SK-N-SH (cell line): ENCODE results near the gene LLGL2. TPM values are rescaled to one million over a fixed set of nuclear protein-coding genes. Genes with fewer than 3 reads are reported as not detected.

Experiments used
- CTCF ChIA-PET: fragments of 300-600, 350-600 bp; formaldehyde crosslinking; extraction: SDS; loops from one replicate; lab custom pipeline; 2021; lab: Yijun Ruan, JAX
- POLR2A ChIA-PET: fragments of 350-600 bp; sonication (Branson Sonifier 250); formaldehyde crosslinking; extraction: SDS; loops from one replicate; lab custom pipeline; 2020; ENCODE audit warnings: antibody characterized with exemption, inconsistent platforms; lab: Yijun Ruan, JAX
- DNase-seq: peaks from one replicate; pipeline ENCODE4 v3.0.0; 2012
- H2AFZ ChIP-seq: fragments of 200-600 bp; sonication (generic); 2 replicates; pipeline ENCODE4 v1.8.1; 2016; ENCODE audit warnings: antibody characterized with exemption, mild to moderate bottlenecking, low read depth
- H3F3A ChIP-seq: fragments of 200-600 bp; sonication (generic); replicated peaks from 2 replicates; pipeline ENCODE3; 2016; ENCODE audit warnings: antibody characterized with exemption, mild to moderate bottlenecking; ENCODE audit not compliant: insufficient read depth
- H3K27ac ChIP-seq, 2 experiments: fragments of 200-500 bp in 1 of 2; fragments of 200-600 bp in 1 of 2; sonication (Bioruptor generic) in 1 of 2; sonication (generic), shearing (Covaris generic) in 1 of 2; 2 replicates each; pipeline versions ENCODE4 v1.5.1 to v1.6.1; 2014 to 2016; ENCODE audit warnings: low read depth in 2 of 2, inconsistent platforms in 1 of 2, low read length in 1 of 2, mild to moderate bottlenecking in 1 of 2, mixed read lengths in 1 of 2
- H3K27me3 ChIP-seq: fragments of 200-600 bp; sonication (generic), shearing (Covaris generic); 2 replicates; pipeline ENCODE4 v1.6.1; 2016; ENCODE audit warnings: mixed run types; ENCODE audit not compliant: insufficient read depth
- H3K36me3 ChIP-seq, 2 experiments: fragments of 200-500 bp in 1 of 2; fragments of 200-600 bp in 1 of 2; sonication (Bioruptor generic) in 1 of 2; sonication (generic) in 1 of 2; replicated peaks in 1 of 2; 2 replicates each; pipeline versions ENCODE3 to v1.5.1; 2014 to 2016; ENCODE audit warnings: low read length in 1 of 2, mild to moderate bottlenecking in 1 of 2; ENCODE audit not compliant: insufficient read depth in 2 of 2, control insufficient read depth in 1 of 2
- H3K4me1 ChIP-seq, 2 experiments: fragments of 200-500 bp in 1 of 2; fragments of 200-600 bp in 1 of 2; sonication (Bioruptor generic) in 1 of 2; sonication (generic), shearing (Covaris generic) in 1 of 2; 2 replicates each; pipeline versions ENCODE4 v1.5.1 to v1.6.1; 2014 to 2016; ENCODE audit warnings: low read depth in 1 of 2, low read length in 1 of 2, mixed run types in 1 of 2; ENCODE audit not compliant: insufficient read depth in 2 of 2, control insufficient read depth in 1 of 2
- H3K4me2 ChIP-seq: fragments of 200-600 bp; sonication (generic), shearing (Covaris generic); 2 replicates; pipeline ENCODE4 v1.6.1; 2017; ENCODE audit warnings: mixed run types
- H3K4me3 ChIP-seq, 2 experiments: fragments of 200-500 bp in 1 of 2; fragments of 200-600 bp in 1 of 2; sonication (Bioruptor generic) in 1 of 2; sonication (generic), shearing (Covaris generic) in 1 of 2; 2 replicates each; pipeline versions ENCODE4 v1.5.1 to v1.8.1; 2014 to 2016; ENCODE audit warnings: low read depth in 2 of 2, inconsistent platforms in 1 of 2, low read length in 1 of 2, mild to moderate bottlenecking in 1 of 2, mixed read lengths in 1 of 2, moderate library complexity in 1 of 2
- H3K79me2 ChIP-seq: fragments of 200-600 bp; sonication (generic); 2 replicates; pipeline ENCODE4 v1.8.1; 2017; ENCODE audit warnings: mild to moderate bottlenecking; ENCODE audit not compliant: insufficient read depth
- H3K9ac ChIP-seq: fragments of 200-600 bp; sonication (generic); 2 replicates; pipeline ENCODE4 v1.6.1; 2017; ENCODE audit warnings: mixed run types
- H3K9me2 ChIP-seq: fragments of 200-600 bp; sonication (generic); 2 replicates; pipeline ENCODE4 v1.6.1; 2017; ENCODE audit warnings: mixed run types
- H3K9me3 ChIP-seq: fragments of 200-600 bp; sonication (generic); 2 replicates; pipeline ENCODE4 v1.6.1; 2017; ENCODE audit warnings: mixed run types, mild to moderate bottlenecking, moderate library complexity
- H4K20me1 ChIP-seq: fragments of 200-600 bp; sonication (generic); 2 replicates; pipeline ENCODE4 v1.6.1; 2017; ENCODE audit warnings: mild to moderate bottlenecking, mixed run types; ENCODE audit not compliant: insufficient read depth
- ELF1 ChIP-seq: IDR thresholded peaks from 2 replicates; pipeline ENCODE4 v1.4.0; 2012
- EP300 ChIP-seq, 2 experiments: IDR thresholded peaks; 2 replicates each; pipeline versions ENCODE4 v1.4.0 to v1.6.1; 2012; ENCODE audit warnings: borderline replicate concordance in 1 of 2, low read depth in 1 of 2, low read length in 1 of 2
- GABPA ChIP-seq: IDR thresholded peaks from 2 replicates; pipeline ENCODE4 v1.4.0; 2012; ENCODE audit warnings: low read depth, mild to moderate bottlenecking
- JUND ChIP-seq: IDR thresholded peaks from 2 replicates; pipeline ENCODE4 v1.4.0; 2012
- NFIC ChIP-seq: IDR thresholded peaks from 2 replicates; pipeline ENCODE4 v1.4.0; 2012; ENCODE audit warnings: borderline replicate concordance
- NRF1 ChIP-seq: IDR thresholded peaks from 2 replicates; pipeline ENCODE4 v1.6.1; 2012; ENCODE audit warnings: low read depth, mild to moderate bottlenecking, low read length
- RAD21 ChIP-seq: IDR thresholded peaks from 2 replicates; pipeline ENCODE4 v1.6.1; 2012; ENCODE audit warnings: mild to moderate bottlenecking, low read length
- RFX5 ChIP-seq: IDR thresholded peaks from 2 replicates; pipeline ENCODE4 v1.6.1; 2012; ENCODE audit warnings: mild to moderate bottlenecking, improper control_type of control experiment, low read length
- RXRA ChIP-seq: IDR thresholded peaks from 2 replicates; pipeline ENCODE4 v1.4.0; 2012; ENCODE audit warnings: low read depth, mild to moderate bottlenecking, borderline replicate concordance
- SIN3A ChIP-seq: IDR thresholded peaks from 2 replicates; pipeline ENCODE4 v1.6.1; 2012; ENCODE audit warnings: low read depth, mild to moderate bottlenecking, low read length, moderate library complexity, borderline replicate concordance
- TAF1 ChIP-seq: IDR thresholded peaks from 2 replicates; pipeline ENCODE4 v1.6.1; 2012; ENCODE audit warnings: low read depth, mild to moderate bottlenecking, low read length, moderate library complexity, borderline replicate concordance
- whole genome bisulfite sequencing: methylation state at CpG from one replicate; pipeline ENCODE4 v1.1.6; 2017; ENCODE audit warnings: low lambda C conversion rate; 5-methylcytosine and 5-hydroxymethylcytosine counted together
- polyA plus RNA-seq, 3 experiments: library from polyadenylated mRNA; depleted of rRNA; stranded (reverse); fragments of >200 nt; gene quantifications; 2 replicates each; pipeline ENCODE4 v1.2.3, GENCODE V29; 2012
- TF ChIP-seq, protein P1 (sequence below): fragments of 150-350 bp; IDR thresholded peaks from 2 replicates; pipeline ENCODE4 v1.6.1; 2016; ENCODE audit warnings: mild to moderate bottlenecking, low read depth, low read length
- TF ChIP-seq, protein P2 (sequence below): IDR thresholded peaks from 2 replicates; pipeline ENCODE4; 2012
- TF ChIP-seq, protein P3 (sequence below): IDR thresholded peaks from 2 replicates; pipeline ENCODE4 v1.4.0; 2012; ENCODE audit warnings: low read depth, borderline replicate concordance
- TF ChIP-seq, protein P4 (sequence below): fragments of 200-600 bp; sonication (generic); IDR thresholded peaks from 2 replicates; pipeline ENCODE4 v1.6.1; 2017; ENCODE audit warnings: antibody characterized with exemption, mild to moderate bottlenecking, moderate library complexity

LLGL2 gene
- polyA plus RNA-seq, 1 of the 3 experiments (the other 2 are of a cell fraction), result 6.7 TPM

- Histone ChIP-seq H3K4me3 (no peak overlapping the region), H3K4me2 (no peak overlapping the region), H2AFZ (no peak overlapping the region), H3K36me3 (no peaks in the 10 kb centered on the region), H3K27ac (no peak overlapping the region), H3K9ac (no peak overlapping the region), H3K79me2 (no peaks in the 10 kb centered on the region), H3F3A (no peaks in the 10 kb centered on the region), H3K9me2 (no peaks in the 10 kb centered on the region), H3K9me3 (no peaks in the 10 kb centered on the region), H4K20me1 (no peaks in the 10 kb centered on the region), H3K27me3 (no peaks in the 10 kb centered on the region), H3K4me1 (no peaks in the 10 kb centered on the region; a peak in 1 of 4 replicates)
- POLR2A ChIA-PET, result no interaction called here
- 88% methylated on average over 9 of the region's 11 CpGs for WGBS
- TF ChIP-seq SIN3A (no peak), NRF1 (no peak), RFX5 (no peak), EP300 (IDR thresholded peaks at IDR 0.05; ENCODE audit: borderline replicate concordance in 1 of 2, low read depth in 1 of 2, low read length in 1 of 2) (no peak), ELF1 (no peak), RAD21 (no peak), TAF1 (no peak), JUND (no peak), RXRA (no peak), GABPA (no peak), NFIC (no peak)
- TF ChIP-seq, protein P1, sequence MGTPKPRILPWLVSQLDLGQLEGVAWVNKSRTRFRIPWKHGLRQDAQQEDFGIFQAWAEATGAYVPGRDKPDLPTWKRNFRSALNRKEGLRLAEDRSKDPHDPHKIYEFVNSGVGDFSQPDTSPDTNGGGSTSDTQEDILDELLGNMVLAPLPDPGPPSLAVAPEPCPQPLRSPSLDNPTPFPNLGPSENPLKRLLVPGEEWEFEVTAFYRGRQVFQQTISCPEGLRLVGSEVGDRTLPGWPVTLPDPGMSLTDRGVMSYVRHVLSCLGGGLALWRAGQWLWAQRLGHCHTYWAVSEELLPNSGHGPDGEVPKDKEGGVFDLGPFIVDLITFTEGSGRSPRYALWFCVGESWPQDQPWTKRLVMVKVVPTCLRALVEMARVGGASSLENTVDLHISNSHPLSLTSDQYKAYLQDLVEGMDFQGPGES, result no peak
- TF ChIP-seq, protein P2, sequence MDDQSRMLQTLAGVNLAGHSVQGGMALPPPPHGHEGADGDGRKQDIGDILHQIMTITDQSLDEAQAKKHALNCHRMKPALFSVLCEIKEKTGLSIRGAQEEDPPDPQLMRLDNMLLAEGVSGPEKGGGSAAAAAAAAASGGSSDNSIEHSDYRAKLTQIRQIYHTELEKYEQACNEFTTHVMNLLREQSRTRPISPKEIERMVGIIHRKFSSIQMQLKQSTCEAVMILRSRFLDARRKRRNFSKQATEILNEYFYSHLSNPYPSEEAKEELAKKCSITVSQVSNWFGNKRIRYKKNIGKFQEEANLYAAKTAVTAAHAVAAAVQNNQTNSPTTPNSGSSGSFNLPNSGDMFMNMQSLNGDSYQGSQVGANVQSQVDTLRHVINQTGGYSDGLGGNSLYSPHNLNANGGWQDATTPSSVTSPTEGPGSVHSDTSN, result no peak
- TF ChIP-seq, protein P3, sequence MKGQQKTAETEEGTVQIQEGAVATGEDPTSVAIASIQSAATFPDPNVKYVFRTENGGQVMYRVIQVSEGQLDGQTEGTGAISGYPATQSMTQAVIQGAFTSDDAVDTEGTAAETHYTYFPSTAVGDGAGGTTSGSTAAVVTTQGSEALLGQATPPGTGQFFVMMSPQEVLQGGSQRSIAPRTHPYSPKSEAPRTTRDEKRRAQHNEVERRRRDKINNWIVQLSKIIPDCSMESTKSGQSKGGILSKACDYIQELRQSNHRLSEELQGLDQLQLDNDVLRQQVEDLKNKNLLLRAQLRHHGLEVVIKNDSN, result no peak
- TF ChIP-seq, protein P4, sequence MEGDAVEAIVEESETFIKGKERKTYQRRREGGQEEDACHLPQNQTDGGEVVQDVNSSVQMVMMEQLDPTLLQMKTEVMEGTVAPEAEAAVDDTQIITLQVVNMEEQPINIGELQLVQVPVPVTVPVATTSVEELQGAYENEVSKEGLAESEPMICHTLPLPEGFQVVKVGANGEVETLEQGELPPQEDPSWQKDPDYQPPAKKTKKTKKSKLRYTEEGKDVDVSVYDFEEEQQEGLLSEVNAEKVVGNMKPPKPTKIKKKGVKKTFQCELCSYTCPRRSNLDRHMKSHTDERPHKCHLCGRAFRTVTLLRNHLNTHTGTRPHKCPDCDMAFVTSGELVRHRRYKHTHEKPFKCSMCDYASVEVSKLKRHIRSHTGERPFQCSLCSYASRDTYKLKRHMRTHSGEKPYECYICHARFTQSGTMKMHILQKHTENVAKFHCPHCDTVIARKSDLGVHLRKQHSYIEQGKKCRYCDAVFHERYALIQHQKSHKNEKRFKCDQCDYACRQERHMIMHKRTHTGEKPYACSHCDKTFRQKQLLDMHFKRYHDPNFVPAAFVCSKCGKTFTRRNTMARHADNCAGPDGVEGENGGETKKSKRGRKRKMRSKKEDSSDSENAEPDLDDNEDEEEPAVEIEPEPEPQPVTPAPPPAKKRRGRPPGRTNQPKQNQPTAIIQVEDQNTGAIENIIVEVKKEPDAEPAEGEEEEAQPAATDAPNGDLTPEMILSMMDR, result no peak
- CTCF ChIA-PET, result interaction anchor here (0.9 to 1.7 kb wide), 5 partner anchors 18 to 177 kb away, joined by 3 to 11 read pairs (median 7); partner anchors contain the start of gene SMIM5
- no peak for DNase-seq
Observed at GRCh38 chr17:75570772-75571171, 45.3 kb downstream of the LLGL2 start.
